HG03064 (cell line): ENCODE measurements around the gene FBN3.

ENCODE experiments used
- ATAC-seq: cut with Tn5 transposase; IDR thresholded peaks from one replicate; pipeline ENCODE4 v1.9.1; 2021; ENCODE audit warnings: low read depth; ENCODE audit not compliant: unreplicated experiment

The FBN3 gene

DNA sequence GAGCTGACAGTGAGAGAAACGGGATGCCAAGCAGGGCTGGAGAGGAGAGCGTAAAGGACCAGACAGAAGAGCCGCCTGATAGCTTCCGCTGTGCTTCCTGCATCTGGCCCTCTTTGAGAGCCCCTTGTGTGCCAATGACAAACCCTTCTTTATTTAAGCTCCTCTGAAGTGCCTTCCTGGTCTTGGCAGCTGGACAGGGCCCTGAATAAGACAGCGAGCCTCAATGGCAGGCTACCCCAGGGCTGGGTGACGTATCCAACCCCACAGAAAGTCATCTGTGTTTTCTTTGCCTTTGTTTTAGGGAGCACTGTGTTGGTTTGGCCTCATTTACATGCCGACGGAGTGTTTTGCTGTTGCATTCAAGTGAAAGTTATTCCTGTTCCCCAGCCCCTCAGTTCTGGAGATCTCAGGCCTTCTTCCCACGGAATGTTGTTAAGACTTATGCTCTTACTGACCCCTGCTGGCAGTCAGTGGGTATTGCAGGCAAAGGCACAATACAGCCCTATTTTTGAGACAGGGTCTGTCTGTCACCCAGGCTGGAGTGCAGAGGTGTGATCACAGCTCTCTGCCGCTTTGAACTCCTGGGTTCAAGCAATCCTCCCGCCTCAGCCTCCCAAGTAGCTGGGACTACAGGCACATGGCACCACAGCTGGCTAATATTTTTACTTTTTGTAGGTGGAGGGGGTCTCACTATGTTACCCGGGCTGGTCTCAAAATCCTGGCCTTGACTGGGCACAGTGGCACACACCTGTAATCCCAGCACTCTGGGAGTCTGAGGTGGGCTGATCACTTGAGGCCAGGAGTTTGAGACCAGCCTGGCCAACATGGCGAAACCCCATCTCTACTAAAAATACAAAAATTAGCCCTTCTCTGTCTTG is 80.1 kb downstream of the FBN3 start:
- ATAC-seq = no peak

GRCh38 chr19:8065875-8066261 is 83.5 kb downstream of the FBN3 start:
- ATAC-seq = no peak

DNA sequence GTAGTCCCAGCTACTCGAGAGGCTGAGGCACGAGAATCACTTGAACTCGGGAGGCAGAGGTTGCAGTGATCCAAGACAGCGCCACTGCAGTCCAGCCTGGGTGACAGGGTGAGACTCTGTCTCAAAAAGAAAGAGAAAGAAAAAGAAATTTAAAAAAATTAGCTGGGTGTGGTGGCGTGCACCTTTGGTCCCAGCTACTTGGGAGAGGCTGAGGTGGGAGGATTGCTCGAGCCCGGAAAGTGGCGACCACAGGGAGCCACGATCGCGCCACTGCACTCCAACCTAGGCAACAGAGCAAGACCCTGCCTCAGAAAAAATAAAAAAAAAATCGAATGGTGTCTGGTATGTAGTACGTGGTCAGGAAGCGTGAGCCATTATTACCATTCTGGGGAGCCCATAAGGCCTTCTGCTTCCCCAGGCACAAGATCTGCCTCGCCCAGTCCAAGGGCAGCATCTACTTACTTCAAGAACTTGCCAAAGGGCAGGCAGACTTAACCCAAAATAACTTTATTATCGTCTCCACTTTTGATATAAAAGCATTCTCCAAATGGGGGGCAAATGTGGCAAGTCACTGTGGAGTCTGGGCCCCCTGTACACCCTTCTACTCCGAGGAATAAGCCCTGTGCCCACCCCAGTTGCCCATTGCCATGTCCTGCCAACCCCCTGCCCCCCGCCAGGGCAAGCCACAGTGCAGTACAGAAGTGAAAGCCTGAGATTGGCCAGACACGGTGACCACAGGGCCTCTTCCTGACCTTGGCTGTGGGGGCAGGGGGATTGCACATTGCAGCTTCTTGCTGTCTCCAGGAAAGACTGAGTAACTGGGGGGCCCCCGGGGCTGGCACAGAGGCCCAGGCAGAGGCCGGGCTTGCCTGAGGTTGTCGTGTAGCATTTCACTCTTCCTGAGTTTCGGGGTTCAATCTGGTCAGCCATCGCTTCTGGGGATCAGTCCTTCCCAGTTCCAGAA is 84.2 kb downstream of the FBN3 start:
- no peak for ATAC-seq

DNA sequence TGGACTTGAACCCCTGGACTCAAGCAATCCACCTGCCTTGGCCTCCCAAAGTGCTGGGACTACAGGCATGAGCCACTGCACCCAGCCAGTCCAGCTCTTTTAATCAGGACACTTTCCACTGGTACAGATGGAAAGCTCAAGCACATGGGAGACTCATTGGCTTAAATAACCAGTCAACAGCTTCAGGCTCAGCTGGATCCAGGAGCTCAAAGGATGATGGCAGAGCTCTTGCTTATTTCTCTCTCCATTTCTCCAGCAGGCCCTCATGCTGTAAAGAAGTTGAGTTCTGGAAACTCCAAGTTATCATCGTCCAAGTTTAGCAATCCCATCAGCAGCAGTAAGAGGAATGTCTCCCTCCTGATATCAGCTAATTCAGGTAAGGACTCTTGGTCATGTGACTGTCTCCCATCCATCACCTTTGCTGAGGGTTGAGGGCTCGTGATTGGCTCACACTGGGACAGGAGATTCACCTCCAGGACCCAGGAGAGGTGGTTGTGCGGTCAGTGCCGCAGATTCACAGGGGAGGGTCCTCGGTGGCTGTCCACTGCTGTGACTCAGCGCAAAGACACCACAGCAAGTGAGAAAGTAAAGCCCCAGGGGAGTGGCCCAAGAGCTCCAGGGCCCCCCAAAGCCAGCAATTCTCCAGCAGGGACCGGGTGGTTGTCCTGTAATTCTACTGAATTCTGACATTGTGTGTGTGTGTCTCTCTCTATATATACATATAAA is 91.7 kb downstream of the FBN3 start:
- no peak for ATAC-seq

GRCh38 chr19:8056533-8056932 is 92.9 kb downstream of the FBN3 start:
- no peak for ATAC-seq

- ATAC-seq = no peak
Measured at GRCh38 chr19:8054169-8054568, 95.2 kb downstream of the FBN3 start.

GRCh38 chr19:8052464-8052859 is 96.9 kb downstream of the FBN3 start, which contains the start of gene CCL25:
TSS of gene CCL25 (plus strand) at chr19:8052760. CDS start at chr19:8053050, 290 bp downstream.
- no peak for ATAC-seq

DNA sequence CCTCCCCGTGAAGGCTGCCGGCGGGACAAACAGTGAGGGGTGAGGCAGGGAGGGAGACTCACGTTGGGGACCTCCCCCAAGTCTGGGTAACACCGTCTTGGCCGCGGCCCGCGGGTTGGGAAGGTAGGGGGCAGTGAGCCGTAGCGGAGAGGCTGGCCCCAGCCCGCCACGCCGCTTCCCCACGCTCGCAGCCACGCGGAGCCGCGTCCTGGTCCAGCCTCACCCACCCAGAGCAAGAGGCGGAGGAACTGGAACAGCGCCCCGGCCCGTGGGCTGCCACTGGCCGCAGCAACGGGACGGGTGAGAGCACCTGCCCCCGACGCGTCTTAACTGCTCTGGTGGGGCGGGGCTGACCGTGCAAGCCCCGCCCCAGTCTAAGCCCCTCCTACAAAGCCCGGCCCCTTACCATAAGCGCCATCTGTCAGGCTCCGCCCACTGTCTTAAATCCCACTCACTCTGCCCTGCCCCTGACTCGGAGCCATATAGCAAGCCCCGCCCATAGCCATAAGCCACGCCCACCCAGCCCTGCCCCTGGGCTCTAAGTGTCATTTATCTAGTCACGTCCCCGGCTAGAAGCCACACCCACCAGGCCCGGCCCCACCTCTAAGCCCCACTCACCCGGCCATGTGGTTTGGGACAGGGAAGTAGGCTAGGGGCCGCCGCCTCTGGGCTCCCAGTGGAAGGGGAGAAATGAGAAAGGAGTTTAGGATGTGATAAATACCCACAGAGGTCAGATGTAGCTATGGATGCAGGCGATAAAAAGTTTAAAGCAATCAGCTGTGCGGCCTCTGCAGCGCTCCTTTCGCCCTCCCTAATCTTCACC is 98.9 kb downstream of the FBN3 start:
- peak; percentile 65 for ATAC-seq

DNA sequence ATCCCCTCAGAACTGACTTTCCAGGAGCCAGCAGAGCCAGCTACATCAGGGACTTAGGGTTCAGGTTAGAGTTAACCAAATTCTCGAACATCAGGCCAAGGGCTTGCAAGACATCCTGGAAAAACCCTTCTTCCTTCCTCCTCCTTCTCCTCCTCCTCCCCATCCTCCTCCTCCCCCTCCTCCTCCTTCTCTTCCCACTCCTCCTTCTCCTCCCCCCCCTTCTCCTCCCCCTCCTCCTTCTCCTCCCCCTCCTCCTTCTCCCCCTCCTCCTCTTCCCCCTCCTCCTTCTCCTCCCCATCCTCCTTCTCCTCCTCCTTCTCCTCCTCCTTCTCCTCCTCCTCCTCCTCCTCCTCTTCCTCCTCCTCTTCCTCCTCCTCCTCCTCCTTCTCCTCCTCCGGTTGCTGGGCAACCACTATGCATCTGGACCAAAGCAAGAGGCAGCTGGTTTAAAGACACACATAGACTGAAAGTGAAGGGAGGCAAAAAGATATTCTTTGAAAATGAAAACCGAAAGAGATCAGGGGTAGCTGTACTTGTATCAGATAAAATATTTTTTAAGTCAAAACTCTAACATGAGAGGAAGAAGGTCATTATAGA is 102.7 kb downstream of the FBN3 start:
- no peak for ATAC-seq

DNA sequence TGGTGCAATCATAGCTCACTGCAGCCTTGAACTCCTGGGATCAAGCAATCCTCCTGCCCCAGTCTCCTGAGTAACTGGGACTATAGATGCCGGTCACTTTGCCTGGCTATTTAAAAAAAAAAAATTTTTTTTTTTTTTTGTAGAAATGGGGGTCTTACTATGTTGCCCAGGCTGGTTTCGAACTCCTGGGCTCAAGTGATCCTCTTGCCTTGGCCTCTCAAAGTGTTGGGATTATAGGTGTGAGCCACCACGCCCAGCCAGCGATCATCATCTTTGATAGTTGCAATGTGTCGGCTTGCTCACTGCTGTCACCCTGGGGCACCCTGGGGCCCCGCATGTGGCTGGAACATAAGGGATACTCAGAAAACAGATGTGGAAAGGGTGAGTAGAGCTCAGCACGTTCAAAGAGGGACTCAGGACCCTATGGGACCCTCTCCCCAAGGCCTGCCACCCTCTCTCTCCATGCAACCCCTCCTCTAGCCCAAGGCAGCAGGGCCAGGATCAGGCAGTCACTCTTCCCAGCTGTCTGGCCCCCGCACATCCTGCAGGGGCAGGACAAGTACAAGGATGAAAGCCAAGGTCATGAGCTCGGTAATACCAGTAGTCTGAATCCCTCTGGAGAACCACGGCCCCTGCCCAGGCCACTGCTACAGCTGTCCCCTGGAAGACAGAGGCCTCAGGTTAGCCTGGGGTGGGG is 103.4 kb downstream of the FBN3 start:
- ATAC-seq = no peak

DNA sequence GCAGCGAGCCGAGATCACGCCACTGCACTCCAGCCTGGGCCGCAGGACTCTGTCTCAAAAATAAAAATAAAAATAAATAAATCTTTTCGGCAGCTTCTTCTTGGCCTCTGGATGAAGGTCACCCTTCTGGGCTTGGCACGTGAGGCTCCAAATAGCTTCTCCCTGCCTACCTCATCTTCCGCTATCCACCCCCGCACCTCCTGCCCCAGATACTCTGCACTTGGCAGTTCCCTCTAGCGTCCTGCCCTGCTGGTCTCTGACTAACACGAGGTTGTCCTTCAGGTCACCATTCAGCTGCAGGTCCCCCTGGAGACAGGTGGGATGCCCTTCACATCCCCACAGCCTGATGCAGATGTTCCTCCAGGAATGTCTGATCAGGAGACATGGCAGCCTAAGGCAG is 105.4 kb downstream of the FBN3 start:
- ATAC-seq = no peak

DNA sequence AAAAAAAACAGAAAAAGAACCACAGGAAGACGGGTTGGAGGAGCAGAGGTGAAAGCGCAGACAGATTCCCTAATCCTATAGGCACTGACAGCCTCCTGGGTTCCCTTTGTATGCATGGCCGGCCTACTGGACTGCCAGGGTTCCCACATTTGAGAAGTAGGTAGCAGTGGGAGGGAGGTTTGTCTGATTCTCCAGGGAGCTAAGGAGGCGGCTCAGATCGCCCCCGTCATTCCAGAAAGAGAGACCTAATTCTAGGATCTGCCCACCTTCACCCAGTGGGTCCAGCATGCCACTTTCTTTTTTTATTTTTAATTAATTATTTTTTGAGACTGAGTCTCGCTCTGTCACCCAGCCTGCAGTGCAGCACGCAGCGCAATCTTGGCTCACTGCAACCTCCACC is 106.5 kb downstream of the FBN3 start:
- no peak for ATAC-seq

DNA sequence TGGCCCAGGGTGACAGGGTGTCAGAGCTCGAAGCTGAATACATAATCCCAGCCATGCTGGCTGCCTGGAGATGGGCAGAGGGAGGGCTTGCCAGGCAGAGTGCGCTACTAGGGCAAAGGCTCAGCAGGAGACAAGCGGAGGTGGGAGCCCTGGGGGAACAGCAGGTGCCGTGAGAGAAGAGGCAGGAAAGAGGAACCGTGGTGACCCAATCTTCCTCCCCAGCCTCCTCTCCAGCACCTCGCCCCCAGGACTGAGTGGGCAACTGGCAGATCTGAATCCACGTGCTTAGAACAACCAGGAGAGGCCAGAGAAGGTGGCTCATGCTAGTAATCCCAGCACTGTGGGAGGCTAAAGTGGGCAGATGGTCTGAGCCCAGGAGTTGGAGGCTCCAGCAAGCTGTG is 107.9 kb downstream of the FBN3 start:
- ATAC-seq = no peak

DNA sequence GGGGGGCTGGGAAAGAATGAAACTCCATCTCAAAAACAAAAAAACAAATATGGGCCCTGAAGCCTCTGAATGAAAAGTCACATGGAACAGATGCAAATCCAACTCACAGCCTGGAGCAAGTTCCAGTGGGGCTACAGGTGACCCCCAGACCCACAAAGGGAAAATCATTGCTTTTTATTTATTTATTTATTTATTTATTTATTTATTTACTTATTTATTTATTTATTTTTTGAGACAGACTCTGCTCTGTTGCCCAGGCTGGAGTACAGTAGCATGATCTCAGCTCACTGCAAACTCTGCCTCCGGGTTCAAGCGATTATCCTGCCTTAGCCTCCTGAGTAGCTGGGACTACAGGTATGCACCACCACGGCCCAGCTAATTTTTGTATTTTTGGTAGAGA is 110.2 kb downstream of the FBN3 start:
- no peak for ATAC-seq

GRCh38 chr19:8038815-8039214 is 110.6 kb downstream of the FBN3 start:
- no peak for ATAC-seq

- no peak for ATAC-seq
Measured at GRCh38 chr19:8036434-8037099, 112.8 kb downstream of the FBN3 start.

DNA sequence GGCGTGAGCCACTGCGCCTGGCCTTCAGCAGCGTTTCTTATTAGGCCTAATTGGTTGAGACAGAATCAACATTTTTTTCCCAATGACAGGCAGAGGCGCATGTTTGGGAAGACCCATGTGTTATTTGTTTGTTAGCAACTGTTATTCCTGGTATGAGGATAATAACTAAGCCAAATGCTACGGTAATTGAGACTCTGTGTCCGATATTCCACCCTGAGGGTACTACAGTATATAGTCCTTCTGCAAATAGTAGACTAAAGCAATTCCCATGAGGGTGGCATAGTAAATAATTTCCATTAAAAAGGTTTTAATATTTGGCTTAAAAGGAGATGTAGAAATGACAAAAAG is 115.2 kb downstream of the FBN3 start:
- ATAC-seq = no peak
